Calu3 (cell line): ENCODE data around the gene NAPG. TPM values are rescaled to one million over a fixed set of nuclear protein-coding genes. Genes with fewer than 3 reads are reported as not detected.
"Not testable (repeated sequence)": the region's sequence is repeated elsewhere in the genome, so short reads cannot be mapped to it uniquely, and the experiment has no call there.

Source experiments
- BruUV-seq: library from RNA; stranded (reverse); fragments of 400-500 nt; replicated peaks from 2 replicates; lab custom pipeline; 2021; lab: Mats Ljungman, UMichigan
- CTCF ChIA-PET: fragments of 300-600 bp; sonication (Branson Sonifier 250); formaldehyde crosslinking; loops from one replicate; lab custom pipeline; 2022; ENCODE audit warnings: antibody characterized with exemption; lab: Charles Lee
- DNase-seq: peaks from one replicate; pipeline ENCODE4 v3.0.0; 2022
- H3K27ac Mint-ChIP-seq: one replicate; pipeline ENCODE4 v1.8.0; 2022; ENCODE audit warnings: mixed read lengths; ENCODE audit not compliant: unreplicated experiment
- H3K27me3 Mint-ChIP-seq: one replicate; pipeline ENCODE4 v1.8.0; 2022; ENCODE audit warnings: mixed read lengths; ENCODE audit not compliant: unreplicated experiment
- H3K36me3 Mint-ChIP-seq: one replicate; pipeline ENCODE4 v1.8.0; 2022; ENCODE audit warnings: mild to moderate bottlenecking, moderate library complexity, mixed read lengths; ENCODE audit not compliant: insufficient read depth, unreplicated experiment
- H3K4me1 Mint-ChIP-seq: one replicate; pipeline ENCODE4 v1.8.0; 2022; ENCODE audit warnings: mild to moderate bottlenecking, low read depth, mixed read lengths; ENCODE audit not compliant: unreplicated experiment
- H3K4me3 Mint-ChIP-seq: one replicate; pipeline ENCODE4 v1.8.0; 2022; ENCODE audit warnings: mild to moderate bottlenecking, low read depth, moderate library complexity, mixed read lengths; ENCODE audit not compliant: unreplicated experiment
- H3K9me3 Mint-ChIP-seq: one replicate; pipeline ENCODE4 v1.8.0; 2022; ENCODE audit warnings: low read depth, mixed read lengths; ENCODE audit not compliant: unreplicated experiment
- CTCF ChIP-seq: fragments of 200-600 bp; IDR thresholded peaks from one replicate; pipeline ENCODE4 v1.8.0; 2022; ENCODE audit warnings: antibody characterized with exemption; ENCODE audit not compliant: unreplicated experiment
- intact Hi-C: fragments of 100-400 bp; cut with micrococcal nuclease; formaldehyde crosslinking; loops from one replicate; pipeline ENCODE4 v1.10.0; 2022; ENCODE audit not compliant: unreplicated experiment
- total RNA-seq: library from RNA; stranded (reverse); gene quantifications from 2 replicates; pipeline ENCODE4 v1.2.3, GENCODE V29; 2022

Gene NAPG
- total RNA-seq, 1 experiment from 2014 or later: 35.6 TPM

DNA sequence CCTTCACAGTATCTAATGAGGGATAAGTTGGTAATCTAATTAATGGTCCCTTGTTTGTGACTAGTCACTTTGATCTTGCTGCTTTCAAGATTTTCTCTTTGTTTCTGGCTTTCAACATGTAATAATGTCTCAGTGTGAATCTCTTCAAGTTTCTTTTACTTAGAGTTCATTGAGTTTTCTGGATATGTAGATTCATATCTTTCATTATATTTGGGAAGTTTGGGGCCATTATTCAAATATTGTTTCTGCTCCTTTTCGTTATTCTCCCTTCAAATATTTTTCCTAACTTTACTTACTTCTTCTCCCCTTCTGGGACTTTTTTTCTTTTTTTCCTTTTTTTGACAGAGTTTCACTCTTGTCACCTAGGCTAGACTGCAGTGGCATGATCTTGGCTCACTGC lies 21.1 kb upstream of the NAPG start:
- TF ChIP-seq CTCF: no peak
- no peak for DNase-seq
- H3K4me1 Mint-ChIP-seq: no peaks in the 10 kb centered on the region
- H3K27ac Mint-ChIP-seq: no peak overlapping the region
- no peaks in the 10 kb centered on the region for H3K36me3 Mint-ChIP-seq
- peaks cover 38% of the 10 kb centered on the region for H3K27me3 Mint-ChIP-seq
- no TSS peak for BruUV-seq
- CTCF ChIA-PET: no interaction called here
- peaks cover 7% of the 10 kb centered on the region for H3K9me3 Mint-ChIP-seq
- intact Hi-C loops: no loop called here
- H3K4me3 Mint-ChIP-seq: no peak overlapping the region

DNA sequence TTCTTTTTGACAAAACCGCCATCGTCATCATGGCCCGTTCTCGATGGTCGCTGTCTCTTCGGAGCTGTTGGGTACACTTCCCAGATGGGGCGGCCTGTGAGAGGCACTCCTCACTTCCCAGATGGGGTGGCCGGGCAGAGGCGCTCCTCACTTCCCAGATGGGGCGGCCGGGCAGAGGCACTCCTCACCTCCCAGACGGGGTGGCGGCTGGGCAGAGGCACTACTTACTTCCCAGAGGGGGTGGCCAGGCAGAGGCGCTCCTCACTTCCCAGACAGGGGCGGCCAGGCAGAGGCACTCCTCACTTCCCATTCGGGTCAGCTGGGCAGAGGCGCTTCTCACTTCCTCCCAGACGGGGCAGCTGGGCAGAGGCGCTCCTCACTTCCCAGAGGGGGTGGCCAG lies 19.9 kb upstream of the NAPG start:
- BruUV-seq, H3K9me3 Mint-ChIP-seq, H3K4me1 Mint-ChIP-seq, DNase-seq, H3K27ac Mint-ChIP-seq, H3K36me3 Mint-ChIP-seq, intact Hi-C loops, H3K4me3 Mint-ChIP-seq: not testable (repeated sequence)
- peaks cover 26% of the 10 kb centered on the region for H3K27me3 Mint-ChIP-seq
- CTCF ChIA-PET: interaction anchor here (0.7 kb wide), 1 partner anchor 81 kb away, joined by 3 read pairs; no protein-coding TSS in a partner anchor

DNA sequence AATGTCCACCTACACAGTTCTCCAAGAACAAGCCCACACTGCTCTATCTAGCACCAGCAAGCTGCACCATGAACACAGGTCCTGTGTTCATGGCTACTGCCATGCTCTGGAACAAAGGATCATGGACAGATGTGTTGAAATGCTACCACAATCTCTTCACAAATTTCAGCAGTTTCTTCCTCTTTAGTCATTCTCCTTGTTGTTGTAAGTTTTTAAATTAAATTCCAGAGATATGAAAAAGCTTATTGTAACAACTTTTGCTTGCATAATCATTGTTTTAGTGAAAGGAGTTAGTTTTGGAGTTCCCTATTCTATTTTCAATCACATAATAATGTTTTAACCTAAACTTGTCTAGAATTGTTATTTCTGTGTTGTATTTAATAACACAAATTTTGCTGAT lies 17.2 kb upstream of the NAPG start:
- no peaks in the 10 kb centered on the region for H3K36me3 Mint-ChIP-seq
- no peak for TF ChIP-seq CTCF
- no TSS peak for BruUV-seq
- H3K27ac Mint-ChIP-seq: no peak overlapping the region
- peaks cover 19% of the 10 kb centered on the region for H3K27me3 Mint-ChIP-seq
- H3K4me1 Mint-ChIP-seq: no peaks in the 10 kb centered on the region
- DNase-seq: no peak
- CTCF ChIA-PET: no interaction called here
- H3K9me3 Mint-ChIP-seq: peaks cover 7% of the 10 kb centered on the region
- H3K4me3 Mint-ChIP-seq: no peak overlapping the region
- intact Hi-C loops: no loop called here

GRCh38 chr18:10511236-10511635 lies 14.6 kb upstream of the NAPG start:
- H3K4me1 Mint-ChIP-seq: no peaks in the 10 kb centered on the region
- no peak for TF ChIP-seq CTCF
- CTCF ChIA-PET: no interaction called here
- no peaks in the 10 kb centered on the region for H3K36me3 Mint-ChIP-seq
- no peak overlapping the region for H3K4me3 Mint-ChIP-seq
- no peak overlapping the region for H3K27ac Mint-ChIP-seq
- DNase-seq: no peak
- BruUV-seq: no TSS peak
- peaks cover 4% of the 10 kb centered on the region for H3K9me3 Mint-ChIP-seq
- peaks cover 44% of the 10 kb centered on the region for H3K27me3 Mint-ChIP-seq
- intact Hi-C loops: no loop called here

- Mint-ChIP-seq H3K27me3 (peaks cover 72% of the 10 kb centered on the region), H3K36me3 (no peaks in the 10 kb centered on the region), H3K9me3 (no peaks in the 10 kb centered on the region), H3K4me1 (no peaks in the 10 kb centered on the region), H3K27ac (no peak overlapping the region), H3K4me3 (no peak overlapping the region)
- DNase-seq: no peak
- intact Hi-C loops: no loop called here
- TF ChIP-seq CTCF: no peak
- no TSS peak for BruUV-seq
- CTCF ChIA-PET: no interaction called here
These were observed 11.7 kb upstream of the NAPG start for GRCh38 chr18:10514082-10514481.
